Dedifferentiated amniotic fluid mesenchymal stem cell (primary cell): ENCODE measurements around the gene GALK2.
"Not testable (repeated sequence)": the region's sequence is repeated elsewhere in the genome, so short reads cannot be mapped to it uniquely, and the experiment has no call there.

Experiments
- DNase-seq: peaks from one replicate; pipeline ENCODE4 v3.0.0-alpha.2; 2016; ENCODE audit errors: extremely low spot score

Gene GALK2

DNA sequence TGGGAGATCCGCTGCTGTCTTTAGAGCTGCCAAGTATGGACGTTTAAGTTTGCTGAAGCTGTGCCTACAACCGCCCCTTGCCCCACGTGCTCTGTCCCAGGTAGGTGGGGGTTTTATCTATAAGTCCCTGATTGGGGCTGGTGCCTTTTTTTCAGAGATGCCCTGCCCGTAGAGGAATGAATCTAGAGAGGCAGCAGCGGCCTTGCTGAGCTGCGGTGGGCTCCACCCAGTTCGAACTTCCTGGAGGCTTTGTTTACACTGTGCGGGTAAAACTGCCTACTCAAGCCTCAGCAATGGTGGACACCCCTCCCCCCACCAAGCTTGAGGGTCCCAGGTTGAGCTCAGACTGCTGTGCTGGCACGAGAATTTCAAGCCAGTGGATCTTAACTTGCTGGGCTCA, 169.6 kb downstream of the GALK2 start:
- no peak for DNase-seq

DNA sequence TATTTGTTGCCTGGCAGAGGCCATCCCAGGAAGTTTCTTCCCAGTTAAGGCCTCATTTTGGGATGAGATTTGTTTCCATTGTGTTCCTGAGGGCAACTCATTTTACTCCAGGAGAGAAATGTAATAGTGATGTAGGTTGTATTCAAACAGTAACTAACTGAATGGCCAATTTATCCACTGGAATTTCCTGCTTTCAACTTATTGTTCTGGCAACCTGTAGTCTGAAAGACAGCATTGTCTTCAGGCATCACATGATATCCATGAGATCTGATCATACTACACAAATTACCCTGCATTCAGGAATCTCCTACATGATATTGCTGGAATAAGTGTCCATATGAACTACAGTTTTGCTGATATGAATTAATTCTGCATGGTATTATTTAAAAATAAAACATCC, 173.5 kb downstream of the GALK2 start:
- DNase-seq: no peak

DNA sequence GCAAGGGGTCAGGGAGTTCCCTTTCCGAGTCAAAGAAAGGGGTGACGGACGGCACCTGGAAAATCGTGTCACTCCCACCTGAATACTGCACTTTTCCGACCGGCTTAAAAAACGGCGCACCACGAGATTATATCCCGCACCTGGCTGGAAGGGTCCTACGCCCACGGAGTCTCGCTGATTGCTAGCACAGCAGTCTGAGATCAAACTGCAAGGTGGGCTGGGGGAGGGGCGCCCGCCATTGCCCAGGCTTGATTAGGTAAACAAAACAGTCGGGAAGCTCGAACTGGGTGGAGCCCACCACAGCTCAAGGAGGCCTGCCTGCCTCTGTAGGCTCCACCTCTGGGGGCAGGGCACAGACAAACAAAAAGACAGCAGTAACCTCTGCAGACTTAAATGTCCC, 184.4 kb downstream of the GALK2 start:
- not testable (repeated sequence) for DNase-seq

DNA sequence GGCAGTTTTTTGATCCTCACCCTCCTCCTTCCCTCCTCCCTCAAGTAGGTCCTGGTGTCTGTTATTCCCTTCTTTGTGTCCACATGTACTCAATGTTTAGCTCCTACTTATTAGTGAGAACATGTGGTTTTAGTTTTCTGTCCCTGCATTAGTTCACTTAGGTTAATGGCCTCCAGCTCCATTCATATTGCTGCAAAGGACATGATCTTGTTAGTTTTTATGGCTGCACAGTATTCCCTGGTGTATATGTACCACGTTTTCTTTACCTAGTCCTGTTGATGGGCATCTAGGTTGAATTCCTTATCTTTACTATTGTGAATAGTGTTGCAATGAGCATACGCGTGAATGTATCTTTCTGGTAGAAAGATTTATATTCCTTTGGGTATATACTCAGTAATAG, 191.3 kb downstream of the GALK2 start:
- no peak for DNase-seq

DNA sequence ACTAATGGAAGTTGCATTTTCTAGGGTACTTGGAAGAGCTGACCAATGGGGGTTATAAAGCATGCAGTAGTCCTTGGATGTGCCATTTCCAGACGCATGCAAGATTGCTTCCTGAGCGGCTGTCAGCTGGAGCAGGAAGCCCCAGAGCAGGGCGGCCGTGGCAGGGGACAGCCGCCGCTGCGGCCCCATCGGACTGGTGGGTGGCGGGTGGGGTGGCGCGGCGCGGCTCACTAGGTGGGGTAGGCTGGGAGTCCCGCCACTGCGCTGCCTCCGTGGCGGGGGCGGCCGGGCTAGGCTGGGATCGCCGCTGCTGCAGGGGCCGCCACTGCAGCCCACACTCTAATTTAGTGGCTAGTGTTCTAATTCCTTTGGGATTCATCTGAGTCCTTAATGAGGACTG, 196.4 kb downstream of the GALK2 start:
- no peak for DNase-seq

DNA sequence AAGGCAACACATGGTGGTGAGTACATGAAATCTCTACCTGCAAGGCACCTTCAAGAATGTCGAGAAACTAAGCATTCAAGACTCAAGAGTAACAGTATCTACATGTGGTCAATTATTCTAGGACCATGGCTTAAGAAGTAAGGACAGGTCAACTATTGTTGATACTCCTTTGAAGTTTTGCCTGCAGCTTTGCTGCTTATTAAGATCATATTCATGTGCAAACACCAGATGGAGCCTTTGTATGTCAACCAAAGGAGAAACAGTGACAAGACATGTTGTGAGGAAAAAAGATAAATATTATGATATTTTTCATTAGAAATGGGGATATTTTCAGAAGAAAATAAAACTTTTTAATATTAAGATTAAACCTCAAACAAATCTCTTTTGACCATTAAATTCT, 200.7 kb downstream of the GALK2 start:
- no peak for DNase-seq

DNA sequence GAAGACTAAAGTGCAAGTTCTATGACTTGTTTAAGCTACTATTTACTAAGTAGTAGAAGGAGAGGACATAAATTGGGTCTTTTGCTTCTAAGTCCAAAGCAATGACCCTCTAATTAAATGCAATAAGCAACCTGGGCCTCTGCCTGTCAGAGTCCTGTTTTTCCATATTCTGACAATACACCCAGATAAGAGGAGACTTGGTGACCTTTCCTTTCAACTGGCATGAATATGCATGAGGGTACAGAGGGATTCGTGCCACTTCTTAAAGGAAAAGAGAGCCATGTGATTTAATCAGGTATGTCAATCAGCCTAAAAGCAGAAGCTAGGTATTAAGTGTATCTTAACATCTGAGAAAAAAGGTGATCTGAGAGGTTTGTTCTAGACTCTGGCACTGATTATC, 202.3 kb downstream of the GALK2 start:
- DNase-seq: no peak

DNA sequence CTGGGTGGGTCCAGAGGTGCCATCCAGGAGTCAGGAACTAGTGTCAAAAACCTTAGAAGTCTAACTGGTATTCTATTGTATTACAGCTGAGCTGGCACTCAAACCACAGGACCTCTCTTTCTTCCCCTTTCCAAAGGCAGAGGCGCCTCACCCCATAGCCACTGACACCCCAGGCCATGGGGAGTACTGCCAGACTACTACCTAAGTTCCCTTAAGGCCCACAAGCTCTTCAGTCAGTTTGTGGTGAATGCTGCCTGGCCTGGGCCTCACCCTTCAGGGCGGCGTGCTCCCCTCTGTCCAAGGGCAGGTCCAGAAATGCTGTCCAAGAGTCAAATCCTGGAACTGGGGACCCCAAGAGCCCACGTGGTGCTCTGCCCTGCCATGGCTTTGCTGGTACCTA, 209.9 kb downstream of the GALK2 start:
- DNase-seq: no peak

DNA sequence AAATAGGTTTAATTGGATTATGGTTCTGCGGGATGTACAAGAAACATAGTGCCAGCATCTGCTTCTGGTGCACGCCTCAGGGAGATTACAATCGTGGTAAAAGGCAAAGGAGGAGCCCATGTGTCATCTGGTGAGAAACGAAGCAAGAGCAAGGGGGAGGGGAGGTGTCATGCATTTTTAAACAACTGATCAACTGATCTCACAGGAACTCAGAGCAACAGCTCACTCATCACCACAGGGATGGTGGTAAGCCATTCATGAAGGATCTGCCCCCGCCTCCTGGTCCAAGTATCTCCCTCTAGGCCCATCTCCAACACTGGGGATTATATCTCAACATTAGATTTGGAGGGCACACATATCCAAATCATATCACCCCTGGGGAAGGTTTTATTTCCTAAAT, 210.9 kb downstream of the GALK2 start:
- DNase-seq: no peak
